Activated CD4-positive, alpha-beta T cell treated with anti-CD3 and anti-CD28 coated beads for 1 hour (primary cell): ENCODE results near the gene OTC.

Experiments used
- DNase-seq: peaks from one replicate; pipeline ENCODE4 v3.0.0-alpha.2; 2020

OTC gene

GRCh38 chrX:38352362-38352761, at the start of gene OTC:
TSS of gene OTC (plus strand) at chrX:38352604. CDS start at chrX:38352697, 93 bp downstream.
- no peak for DNase-seq

GRCh38 chrX:38304010-38304409, 48.4 kb upstream of the OTC start:
- no peak for DNase-seq

GRCh38 chrX:38305971-38306370, 46.4 kb upstream of the OTC start:
- DNase-seq = no peak

- no peak for DNase-seq
These were observed 40.7 kb upstream of the OTC start for GRCh38 chrX:38311743-38312142.

GRCh38 chrX:38312436-38312835, 40.0 kb upstream of the OTC start:
- DNase-seq = no peak

GRCh38 chrX:38313190-38313589, 39.2 kb upstream of the OTC start:
- DNase-seq = no peak

- DNase-seq = no peak
These were observed 37.2 kb upstream of the OTC start for GRCh38 chrX:38315186-38315585.

- no peak for DNase-seq
These were observed 34.2 kb upstream of the OTC start for GRCh38 chrX:38318196-38318595.

- DNase-seq = no peak
These were observed 33.8 kb upstream of the OTC start for GRCh38 chrX:38318606-38319005.

GRCh38 chrX:38320819-38321218, 31.6 kb upstream of the OTC start:
- DNase-seq = no peak

GRCh38 chrX:38326086-38326485, 26.3 kb upstream of the OTC start:
- no peak for DNase-seq

- DNase-seq = peak; percentile 80
These were observed 25.2 kb upstream of the OTC start, which contains the start of gene RPGR for GRCh38 chrX:38327007-38327774. TSS of gene RPGR (minus strand) at chrX:38327509. CDS start at chrX:38327367, 142 bp downstream.

- DNase-seq = no peak
These were observed 24.7 kb upstream of the OTC start for GRCh38 chrX:38327775-38328081.

GRCh38 chrX:38332505-38332904, 19.9 kb upstream of the OTC start:
- no peak for DNase-seq

GRCh38 chrX:38335382-38335781, 17.0 kb upstream of the OTC start:
- no peak for DNase-seq

GRCh38 chrX:38336538-38337240, 15.7 kb upstream of the OTC start:
- DNase-seq = no peak

GRCh38 chrX:38341442-38341841, 11.0 kb upstream of the OTC start:
- no peak for DNase-seq

- DNase-seq = no peak
These were observed 9.3 kb upstream of the OTC start for GRCh38 chrX:38342853-38343778.

- DNase-seq = no peak
These were observed 6.3 kb upstream of the OTC start for GRCh38 chrX:38346150-38346549.

- DNase-seq = no peak
These were observed 5.3 kb upstream of the OTC start for GRCh38 chrX:38347136-38347535.

- no peak for DNase-seq
These were observed 1.1 kb upstream of the OTC start for GRCh38 chrX:38351346-38351745.

- no peak for DNase-seq
These were observed 4.0 kb downstream of the OTC start for GRCh38 chrX:38356401-38356800.
